Naive thymus-derived CD8-positive, alpha-beta T cell (primary cell): Measurements from ENCODE around the gene PPIG. TPM values are rescaled to one million over a fixed set of nuclear protein-coding genes. Genes with fewer than 3 reads are reported as not detected.
"Not testable (repeated sequence)": the region's sequence is repeated elsewhere in the genome, so short reads cannot be mapped to it uniquely, and the experiment has no call there.

Experiments
- ATAC-seq, 2 donors: fragments of 150-1000 bp; cut with Tn5 transposase in 1 of 2; sonication (Bioruptor Pico), chemical (Tn5 transposase) in 1 of 2; 1 replicate in 1 of 2; 2 replicates in 1 of 2; pipeline ENCODE4 v1.10.0; 2021; ENCODE audit warnings: mild to moderate bottlenecking in 2 of 2, moderate library complexity in 2 of 2
- POLR2A ChIA-PET: fragments of 350-600 bp; sonication (Branson Sonifier 250); formaldehyde crosslinking; loops from one replicate; lab custom pipeline; 2021; ENCODE audit warnings: antibody characterized with exemption; lab: Charles Lee
- DNase-seq, 10 donors: peaks; one replicate each; pipeline versions ENCODE4 v3.0.0 to v3.0.0-alpha.2; 2020 to 2022
- H3K27ac Mint-ChIP-seq, 10 donors: one replicate each; pipeline ENCODE4 v1.8.0; 2020 to 2022; ENCODE audit warnings: mild to moderate bottlenecking in 10 of 10, mixed read lengths in 10 of 10, moderate library complexity in 4 of 10, inconsistent platforms in 1 of 10
- H3K27me3 Mint-ChIP-seq, 5 donors: one replicate each; pipeline ENCODE4 v1.8.0; 2021 to 2022; ENCODE audit warnings: mixed read lengths in 5 of 5
- H3K36me3 Mint-ChIP-seq, 3 donors: one replicate each; pipeline ENCODE4 v1.8.0; 2020 to 2022; ENCODE audit warnings: mixed read lengths in 3 of 3, mild to moderate bottlenecking in 2 of 3, inconsistent platforms in 1 of 3
- H3K4me1 Mint-ChIP-seq, 4 donors: one replicate each; pipeline ENCODE4 v1.8.0; 2021 to 2022; ENCODE audit warnings: mixed read lengths in 4 of 4
- H3K4me3 Mint-ChIP-seq, 10 donors: one replicate each; pipeline ENCODE4 v1.8.0; 2020 to 2022; ENCODE audit warnings: mild to moderate bottlenecking in 10 of 10, mixed read lengths in 10 of 10, moderate library complexity in 6 of 10, inconsistent platforms in 1 of 10
- H3K9me3 Mint-ChIP-seq, 9 donors: one replicate each; pipeline ENCODE4 v1.8.0; 2020 to 2022; ENCODE audit warnings: mixed read lengths in 9 of 9, mild to moderate bottlenecking in 3 of 9, inconsistent platforms in 1 of 9, moderate library complexity in 1 of 9
- polyA plus RNA-seq, 3 donors: library from polyadenylated mRNA; unstranded; fragments of 300-500 nt; fragmentation: Illumina TruSeq; gene quantifications; one replicate each; pipeline ENCODE4 v1.2.3, GENCODE V29; 2021
- total RNA-seq, 8 experiments: library from RNA in 2 of 8; stranded (reverse) in 2 of 8; gene quantifications; one replicate each; pipeline ENCODE4 v1.2.3 and lab custom pipeline; 2021 to 2026

Gene PPIG
- total and polyA plus RNA-seq, 5 experiments from 2014 or later = 63.4 to 88.2 (median 82.7) TPM

DNA sequence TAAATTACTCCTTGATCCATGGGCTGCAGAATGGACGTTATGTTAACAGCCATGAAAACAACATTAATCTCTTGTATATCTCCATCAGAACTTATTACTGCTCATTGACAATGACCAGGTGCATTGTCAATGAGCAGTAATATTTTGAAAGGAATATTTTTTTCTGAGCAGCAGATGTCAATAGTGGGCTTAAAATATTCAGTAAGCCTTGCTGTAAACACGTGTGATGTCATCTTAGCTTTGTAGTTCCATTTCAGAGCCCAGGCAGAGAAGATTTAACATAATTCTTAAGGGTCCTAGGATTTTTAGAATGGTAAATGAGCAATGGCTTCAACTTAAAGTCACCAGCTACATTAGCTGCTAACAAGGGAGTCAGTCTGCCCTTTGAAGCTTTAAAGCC lies 83.4 kb downstream of the PPIG start:
- peaks cover 0 to 4% (median 2%) of the 10 kb centered on the region in 5 donors for H3K27me3 Mint-ChIP-seq
- POLR2A ChIA-PET = no interaction called here
- no peak overlapping the region for H3K27ac Mint-ChIP-seq
- ATAC-seq (no peak), DNase-seq (no peak)
- H3K4me1 Mint-ChIP-seq = no peaks in the 10 kb centered on the region
- H3K4me3 Mint-ChIP-seq = no peak overlapping the region
- no peaks in the 10 kb centered on the region for H3K36me3 Mint-ChIP-seq
- peaks cover 0 to 2% (median 0%) of the 10 kb centered on the region in 9 donors for H3K9me3 Mint-ChIP-seq

DNA sequence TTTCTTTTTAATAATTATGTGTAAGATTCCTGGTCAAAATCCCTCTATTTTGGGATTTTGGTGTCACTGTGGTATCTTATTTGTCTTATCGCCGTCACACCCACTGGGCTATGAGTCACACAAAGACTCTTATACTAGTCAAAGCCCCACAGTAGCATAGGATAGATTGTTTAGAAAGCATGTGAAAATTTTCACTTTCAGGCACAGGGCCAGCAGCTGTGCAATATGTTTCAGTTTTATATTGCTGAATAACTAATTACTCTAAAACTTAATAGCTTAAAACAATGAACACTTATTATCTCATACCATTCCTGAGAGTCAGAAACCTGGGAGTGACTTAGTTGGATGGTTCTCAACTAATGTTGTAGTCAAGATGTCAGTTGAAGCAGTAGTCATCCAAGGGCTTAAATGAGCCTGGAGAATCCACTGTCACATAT lies 86.1 kb downstream of the PPIG start:
- DNase-seq = no peak
- peaks cover 0 to 10% (median 6%) of the 10 kb centered on the region in 5 donors for H3K27me3 Mint-ChIP-seq
- peaks cover 0 to 2% (median 0%) of the 10 kb centered on the region in 9 donors for H3K9me3 Mint-ChIP-seq
- POLR2A ChIA-PET = no interaction called here
- no peak overlapping the region for H3K27ac Mint-ChIP-seq
- no peak for ATAC-seq
- no peaks in the 10 kb centered on the region for H3K4me1 Mint-ChIP-seq
- H3K36me3 Mint-ChIP-seq = no peaks in the 10 kb centered on the region
- H3K4me3 Mint-ChIP-seq = no peak overlapping the region

DNA sequence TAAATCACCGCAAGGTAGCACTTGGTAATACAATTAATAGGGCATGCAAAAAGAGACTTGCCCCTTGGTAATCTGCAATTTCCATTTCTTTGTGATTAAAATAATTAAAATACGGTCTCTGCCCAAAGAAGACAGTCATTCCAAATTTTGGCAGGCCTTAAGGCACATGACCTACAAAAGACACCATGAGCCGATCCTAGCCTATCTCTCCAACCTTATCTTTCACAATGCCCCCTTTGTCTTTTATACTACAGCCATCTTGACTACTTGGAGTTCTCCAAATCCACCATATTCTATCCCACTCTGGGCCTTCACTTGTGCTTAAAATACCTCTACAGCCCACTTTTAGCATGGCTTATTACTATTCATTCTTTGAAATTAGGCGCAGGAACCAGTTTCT lies 86.8 kb downstream of the PPIG start:
- Mint-ChIP-seq H3K9me3 (peaks cover 0 to 2% (median 0%) of the 10 kb centered on the region in 9 donors), H3K4me1 (no peaks in the 10 kb centered on the region), H3K27ac (no peak overlapping the region), H3K4me3 (no peak overlapping the region), H3K27me3 (peaks cover 0 to 10% (median 7%) of the 10 kb centered on the region in 5 donors), H3K36me3 (no peaks in the 10 kb centered on the region)
- ATAC-seq (no peak), DNase-seq (no peak)
- POLR2A ChIA-PET = no interaction called here

DNA sequence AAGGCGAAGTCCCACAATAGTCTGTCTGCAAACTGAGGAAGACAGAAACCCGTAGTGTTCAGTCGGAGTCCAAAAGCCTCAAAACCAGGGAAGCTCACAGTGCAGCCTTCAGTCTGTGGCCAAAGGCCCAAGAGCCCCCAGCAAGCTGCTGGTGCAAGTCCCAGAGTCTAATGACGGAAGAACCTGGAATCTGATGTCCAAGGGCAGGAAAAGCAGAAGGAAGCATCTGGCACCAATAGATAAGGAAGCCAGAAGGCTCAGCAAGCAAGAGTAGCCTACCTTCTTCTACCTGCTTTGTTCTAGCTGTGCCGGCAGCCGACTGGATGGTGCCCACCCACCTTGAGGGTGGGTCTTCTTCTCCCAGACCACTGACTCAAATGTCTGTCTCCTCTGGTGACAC lies 88.3 kb downstream of the PPIG start:
- Mint-ChIP-seq H3K27ac (no peak overlapping the region), H3K27me3 (peaks cover 0 to 7% (median 6%) of the 10 kb centered on the region in 5 donors), H3K9me3 (peaks cover 0 to 2% (median 0%) of the 10 kb centered on the region in 9 donors)

DNA sequence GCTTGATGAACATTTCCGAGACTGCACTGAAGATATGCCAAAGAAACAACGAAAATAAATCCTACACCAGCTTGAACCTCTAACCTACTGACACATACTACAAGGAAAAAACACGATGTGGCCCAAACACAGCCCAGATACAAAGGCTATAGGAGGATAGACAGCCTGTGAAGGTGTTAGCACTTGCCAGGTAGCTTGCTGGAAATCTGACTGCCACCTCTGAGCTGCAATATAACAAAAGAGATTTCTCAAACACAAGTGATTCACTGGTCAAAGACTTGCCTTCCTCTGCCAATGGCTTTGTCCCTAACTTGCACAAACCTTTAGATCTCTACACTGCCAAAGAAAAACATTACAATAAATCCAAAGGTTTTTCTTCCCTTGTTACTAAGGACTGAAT lies 89.0 kb downstream of the PPIG start:
- no peak overlapping the region for H3K27ac Mint-ChIP-seq
- ATAC-seq = no peak
- POLR2A ChIA-PET = no interaction called here

More for the DNA sequence above, 88.3 kb downstream of the PPIG start:
- H3K4me3 Mint-ChIP-seq = no peak overlapping the region
- H3K4me1 Mint-ChIP-seq = no peaks in the 10 kb centered on the region
- DNase-seq (no peak), ATAC-seq (no peak)
- H3K36me3 Mint-ChIP-seq = no peaks in the 10 kb centered on the region
- POLR2A ChIA-PET = no interaction called here

DNA sequence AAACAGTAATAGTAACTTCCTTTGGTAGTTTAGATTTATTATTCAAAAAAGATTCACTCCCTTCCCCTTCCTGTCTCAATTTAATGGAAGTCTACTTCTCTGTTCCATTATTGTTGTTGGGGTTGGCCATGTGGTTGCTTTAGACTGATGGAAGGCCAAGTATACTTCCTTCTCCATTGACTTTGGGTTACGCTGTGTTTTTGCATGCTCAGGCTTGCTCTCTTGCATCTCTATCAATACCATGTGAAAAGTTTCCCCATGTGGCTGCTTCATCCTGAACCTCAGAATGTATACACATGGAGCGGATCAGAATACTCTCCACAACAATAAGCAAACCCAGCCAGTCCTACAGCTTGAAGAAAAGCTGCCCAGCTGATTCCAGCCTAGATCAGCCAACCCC lies 89.8 kb downstream of the PPIG start:
- ATAC-seq (no peak), DNase-seq (no peak)
- Mint-ChIP-seq H3K4me3 (no peak overlapping the region), H3K4me1 (no peaks in the 10 kb centered on the region), H3K27me3 (peaks cover 0 to 7% (median 6%) of the 10 kb centered on the region in 5 donors), H3K9me3 (peaks cover 0 to 2% (median 0%) of the 10 kb centered on the region in 9 donors), H3K27ac (no peak overlapping the region), H3K36me3 (no peaks in the 10 kb centered on the region)
- POLR2A ChIA-PET = no interaction called here

More for the DNA sequence above, 89.0 kb downstream of the PPIG start:
- Mint-ChIP-seq H3K9me3 (peaks cover 0 to 2% (median 0%) of the 10 kb centered on the region in 9 donors), H3K27me3 (peaks cover 0 to 7% (median 6%) of the 10 kb centered on the region in 5 donors), H3K4me1 (no peaks in the 10 kb centered on the region), H3K36me3 (no peaks in the 10 kb centered on the region), H3K4me3 (no peak overlapping the region)
- DNase-seq = no peak

DNA sequence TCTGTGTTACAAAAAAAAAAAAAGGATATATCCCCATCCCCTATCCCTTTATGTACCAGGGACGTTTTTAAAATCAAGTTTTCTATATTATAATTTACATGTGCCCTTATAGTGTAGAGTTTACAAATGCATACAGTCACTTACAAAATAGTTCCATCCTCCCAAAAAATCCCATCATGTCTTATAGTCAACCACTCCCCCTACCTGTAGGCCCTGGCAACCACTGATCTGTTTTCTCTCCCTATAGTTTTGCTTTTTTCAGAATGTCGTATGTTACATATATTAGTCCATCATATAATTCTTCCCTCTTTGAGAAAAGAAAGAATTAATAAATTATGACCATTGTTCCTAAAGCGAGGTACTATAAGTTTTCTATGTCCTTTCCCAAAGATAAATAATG lies 92.2 kb downstream of the PPIG start:
- Mint-ChIP-seq H3K36me3 (no peaks in the 10 kb centered on the region), H3K9me3 (peaks cover 0 to 8% (median 0%) of the 10 kb centered on the region in 9 donors), H3K4me1 (no peaks in the 10 kb centered on the region), H3K27ac (no peak overlapping the region), H3K4me3 (no peak overlapping the region), H3K27me3 (peaks cover 0 to 7% (median 4%) of the 10 kb centered on the region in 5 donors)
- DNase-seq = no peak
- POLR2A ChIA-PET = no interaction called here
- no peak for ATAC-seq

DNA sequence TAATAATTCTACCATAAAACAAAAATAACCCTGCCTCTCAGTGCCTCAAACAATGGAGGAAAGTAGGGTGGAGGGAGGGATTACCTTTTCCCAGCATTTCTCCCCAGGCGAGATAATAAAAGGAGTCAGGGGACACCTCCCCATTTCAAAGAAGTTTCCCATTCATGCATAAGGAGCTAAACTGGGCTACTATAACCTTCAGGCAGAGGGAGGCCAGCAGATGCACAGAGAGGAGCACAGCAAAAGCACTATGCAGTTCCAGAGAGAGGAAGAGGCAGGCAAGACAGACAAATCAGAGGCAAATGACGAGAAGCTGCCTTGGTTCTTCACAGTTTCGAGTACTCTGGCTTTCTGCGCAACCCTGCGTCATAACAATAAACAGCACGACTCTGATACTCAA lies 92.7 kb downstream of the PPIG start:
- peaks cover 0 to 7% (median 4%) of the 10 kb centered on the region in 5 donors for H3K27me3 Mint-ChIP-seq

DNA sequence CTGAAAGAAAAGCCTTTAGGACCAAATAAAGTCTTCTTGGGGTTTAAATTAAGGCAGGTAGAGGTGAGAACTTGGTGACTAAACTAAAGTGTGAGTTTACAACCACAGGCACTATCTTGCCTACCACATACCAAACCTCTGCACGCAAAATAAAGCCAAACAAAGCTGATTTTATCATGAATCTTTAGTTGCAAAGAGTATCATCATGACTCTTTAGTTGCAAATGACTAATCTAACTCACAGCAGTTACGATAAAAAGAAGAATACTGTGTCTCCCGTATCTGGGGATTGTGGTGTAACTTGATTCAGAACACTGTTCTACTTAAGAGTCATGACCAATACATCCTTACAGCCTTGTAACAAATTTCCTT lies 98.9 kb downstream of the PPIG start:
- no peak for ATAC-seq
- Mint-ChIP-seq H3K4me3 (peak overlapping the region in 1 of 10 donors; percentile 31), H3K9me3 (peaks cover 0 to 8% (median 0%) of the 10 kb centered on the region in 9 donors), H3K36me3 (no peaks in the 10 kb centered on the region), H3K4me1 (peaks cover 0 to 15% (median 0%) of the 10 kb centered on the region in 4 donors), H3K27ac (peak overlapping the region in 3 of 10 donors; percentile 37 to 47 (median 39)), H3K27me3 (no peaks in the 10 kb centered on the region)
- peak in 1 of 10 donors; percentile 22 for DNase-seq
- POLR2A ChIA-PET = no interaction called here

More for the DNA sequence above, 92.7 kb downstream of the PPIG start:
- Mint-ChIP-seq H3K4me3 (no peak overlapping the region), H3K36me3 (no peaks in the 10 kb centered on the region), H3K4me1 (no peaks in the 10 kb centered on the region), H3K9me3 (peaks cover 0 to 8% (median 0%) of the 10 kb centered on the region in 9 donors), H3K27ac (no peak overlapping the region)
- DNase-seq = no peak
- POLR2A ChIA-PET = no interaction called here
- ATAC-seq = no peak

DNA sequence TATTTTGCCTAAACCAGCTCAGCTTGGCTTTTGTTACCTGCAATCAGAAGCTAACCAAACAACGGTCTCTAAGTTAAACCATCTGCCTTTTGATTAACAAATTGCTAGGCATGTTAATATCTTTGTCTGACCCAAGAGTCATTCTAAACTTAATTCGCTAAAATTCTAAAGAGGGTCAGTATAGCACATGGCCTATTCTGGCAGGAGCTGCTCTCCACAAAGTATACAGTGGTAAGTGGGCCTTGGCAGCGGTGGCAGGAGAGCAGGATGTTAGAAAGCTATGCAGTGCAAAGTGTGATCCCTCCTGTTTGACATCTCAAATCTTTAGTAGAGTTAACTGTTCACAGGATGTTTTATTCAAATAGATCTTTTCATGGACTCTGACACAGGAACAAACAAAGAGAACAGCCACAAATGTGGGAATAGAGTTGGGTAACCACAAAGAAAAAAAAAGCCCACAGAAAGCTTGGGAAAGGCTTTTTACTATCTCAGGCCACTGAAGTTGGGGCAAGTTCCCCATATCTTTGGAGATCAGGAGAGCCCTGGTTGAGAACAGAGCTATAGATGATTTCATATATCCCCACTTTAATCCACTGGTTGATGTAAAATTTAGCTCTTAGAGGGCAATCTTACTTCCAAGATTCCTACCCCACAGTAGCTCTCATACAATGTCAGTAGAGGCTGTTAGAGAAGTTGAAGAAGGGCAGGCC lies 99.4 kb downstream of the PPIG start:
- no peak for ATAC-seq

DNA sequence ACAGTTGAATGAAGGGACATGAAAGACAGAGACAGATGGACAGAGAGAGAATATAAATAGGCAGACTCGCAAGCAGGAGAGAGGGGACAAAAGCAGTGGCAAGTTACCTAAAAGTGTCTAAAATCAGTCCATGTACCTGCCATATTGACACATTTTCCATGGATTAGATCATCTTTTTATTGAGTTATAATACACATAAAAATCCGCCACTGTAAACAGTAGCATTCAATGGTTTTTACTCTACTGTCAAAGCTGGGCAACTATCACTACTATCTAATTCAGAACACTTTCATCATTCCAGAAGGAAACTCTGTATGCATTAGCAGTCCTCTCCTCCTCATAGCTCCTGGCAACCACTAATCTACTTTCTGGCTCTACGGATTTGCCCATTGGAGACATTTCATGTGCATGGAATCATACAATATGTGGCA lies 100.0 kb downstream of the PPIG start:
- H3K9me3 Mint-ChIP-seq = peaks cover 0 to 15% (median 8%) of the 10 kb centered on the region in 9 donors
- POLR2A ChIA-PET = no interaction called here
- ATAC-seq (no peak), DNase-seq (no peak)
- no peak overlapping the region for H3K4me3 Mint-ChIP-seq
- H3K27me3 Mint-ChIP-seq = peaks cover 0 to 7% (median 0%) of the 10 kb centered on the region in 5 donors
- peak overlapping the region in 2 of 10 donors; percentile 37 to 39 for H3K27ac Mint-ChIP-seq
- H3K4me1 Mint-ChIP-seq = peaks cover 0 to 15% (median 0%) of the 10 kb centered on the region in 4 donors
- H3K36me3 Mint-ChIP-seq = peaks cover 0 to 7% (median 3%) of the 10 kb centered on the region in 3 donors

More for the DNA sequence above, 99.4 kb downstream of the PPIG start:
- Mint-ChIP-seq H3K36me3 (peaks cover 0 to 4% (median 0%) of the 10 kb centered on the region in 3 donors), H3K4me3 (no peak overlapping the region), H3K4me1 (peaks cover 0 to 15% (median 0%) of the 10 kb centered on the region in 4 donors), H3K9me3 (peaks cover 0 to 13% (median 4%) of the 10 kb centered on the region in 9 donors), H3K27me3 (peaks cover 0 to 4% (median 0%) of the 10 kb centered on the region in 5 donors), H3K27ac (peak overlapping the region in 4 of 10 donors; percentile 37 to 47 (median 40))
- POLR2A ChIA-PET = no interaction called here
- no peak for DNase-seq

DNA sequence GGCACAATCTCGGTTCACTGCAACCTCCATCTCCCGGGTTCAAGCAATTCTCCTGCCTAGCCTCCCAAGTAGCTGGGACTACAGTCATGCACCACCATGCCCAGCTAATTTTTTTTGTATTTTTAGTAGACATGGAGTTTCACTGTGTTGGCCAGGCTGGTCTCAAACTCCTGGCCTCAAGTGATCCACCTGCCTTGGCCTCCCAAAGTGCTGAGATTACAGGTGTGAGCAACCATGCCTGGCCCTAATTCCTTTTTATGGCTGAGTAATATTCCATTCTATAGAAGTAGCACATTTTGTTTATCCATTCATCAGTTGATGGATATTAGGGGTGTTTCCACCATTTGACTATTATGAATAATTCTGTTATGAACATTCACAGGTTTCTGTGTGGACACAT lies 100.6 kb downstream of the PPIG start:
- H3K27ac Mint-ChIP-seq, POLR2A ChIA-PET, DNase-seq, ATAC-seq, H3K36me3 Mint-ChIP-seq, H3K27me3 Mint-ChIP-seq, H3K4me3 Mint-ChIP-seq: not testable (repeated sequence)
- H3K9me3 Mint-ChIP-seq = peaks cover 0 to 20% (median 8%) of the 10 kb centered on the region in 9 donors
- peaks cover 0 to 15% (median 0%) of the 10 kb centered on the region in 4 donors for H3K4me1 Mint-ChIP-seq

DNA sequence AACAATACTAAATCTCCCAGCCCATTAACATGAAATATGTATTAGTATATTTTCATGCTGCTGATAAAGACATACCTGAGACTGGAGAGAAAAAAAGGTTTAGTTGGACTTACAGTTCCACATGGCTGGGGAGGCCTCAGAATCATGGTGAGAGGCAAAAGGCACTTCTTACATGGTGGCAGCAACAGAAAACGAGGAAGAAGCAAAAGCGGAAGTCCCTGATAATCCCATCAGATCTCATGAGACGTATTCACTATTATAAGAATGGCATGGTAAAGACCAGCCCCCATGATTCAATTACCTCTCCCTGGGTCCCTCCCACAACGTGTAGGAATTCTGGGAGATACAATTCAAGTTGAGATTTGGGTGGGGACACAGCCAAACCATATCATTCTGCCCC lies 102.7 kb downstream of the PPIG start:
- ATAC-seq, H3K4me3 Mint-ChIP-seq, POLR2A ChIA-PET, DNase-seq, H3K27ac Mint-ChIP-seq: not testable (repeated sequence)
- Mint-ChIP-seq H3K27me3 (peaks cover 0 to 14% (median 4%) of the 10 kb centered on the region in 5 donors), H3K36me3 (peaks cover 0 to 20% (median 14%) of the 10 kb centered on the region in 3 donors), H3K9me3 (peaks cover 6 to 28% (median 23%) of the 10 kb centered on the region in 9 donors), H3K4me1 (peaks cover 0 to 15% (median 0%) of the 10 kb centered on the region in 4 donors)
